ENCODE results near the gene PAGE2B. TPM values are rescaled to one million over a fixed set of nuclear protein-coding genes. Genes with fewer than 3 reads are reported as not detected.

PAGE2B gene
- total RNA-seq, 2 donors from 2014 or later = not detected

- Histone ChIP-seq H3K9me3 (ENCODE audit: control insufficient read depth, low read length) (peaks cover 5% of the 10 kb centered on the region), H3K4me1 (ENCODE audit: control insufficient read depth, insufficient read depth, low read length) (no peaks in the 10 kb centered on the region), H3K36me3 (ENCODE audit: control insufficient read depth, insufficient read depth, low read length) (no peaks in the 10 kb centered on the region), H3K27ac (ENCODE audit: low read depth, low read length) (no peak within 1 kb of the TSS), H3K27me3 (ENCODE audit: control insufficient read depth, insufficient read depth, low read length, poor library complexity, severe bottlenecking) (no peaks in the 10 kb centered on the region), H3K9ac (ENCODE audit: extremely low read depth, low read length, poor library complexity, severe bottlenecking) (no peak within 1 kb of the TSS), H3K4me3 (ENCODE audit: low read length) (no peak within 1 kb of the TSS)
- DNase-seq = no peak
- H3K9me3 Mint-ChIP-seq = peaks cover 57% of the 10 kb centered on the region
- H3K27me3 Mint-ChIP-seq (ENCODE audit: insufficient read depth) = no peaks in the 10 kb centered on the region
- H3K27ac Mint-ChIP-seq = no peak within 1 kb of the TSS
- 91% methylated on average over 30 of the region's 30 CpGs; no CpG with 5 or more reads in 1 of the 2 experiments for WGBS, 2 experiments (ENCODE audit: insufficient coverage in 1 of 2, insufficient read length in 1 of 2)
- H3K36me3 Mint-ChIP-seq (ENCODE audit: low read depth) = no peaks in the 10 kb centered on the region
- TF ChIP-seq CTCF (conservative IDR thresholded peaks at IDR 0.05) = no peak
- H3K4me3 Mint-ChIP-seq = no peak within 1 kb of the TSS
- no peaks in the 10 kb centered on the region for H3K4me1 Mint-ChIP-seq
These were observed 14.1 kb downstream of the PAGE2B start, which contains the start of gene PAGE2 for GRCh38 chrX:55088795-55089489. Gene PAGE2, plus strand, starts transcription at chrX:55089018. Its CDS starts 1,003 bp downstream, at chrX:55090021.

GRCh38 chrX:55098691-55099090 lies 23.9 kb downstream of the PAGE2B start:
- 62 to 94% methylated on average over 2 of the region's 2 CpGs for WGBS, 2 experiments (ENCODE audit: insufficient coverage in 1 of 2, insufficient read length in 1 of 2)
- no peaks in the 10 kb centered on the region for H3K27me3 Mint-ChIP-seq (ENCODE audit: insufficient read depth)
- Histone ChIP-seq H3K27me3 (ENCODE audit: control insufficient read depth, insufficient read depth, low read length, poor library complexity, severe bottlenecking) (no peaks in the 10 kb centered on the region), H3K36me3 (ENCODE audit: control insufficient read depth, insufficient read depth, low read length) (no peaks in the 10 kb centered on the region), H3K9me3 (ENCODE audit: control insufficient read depth, low read length) (no peaks in the 10 kb centered on the region), H3K27ac (ENCODE audit: low read depth, low read length) (no peak overlapping the region), H3K4me3 (ENCODE audit: low read length) (no peak overlapping the region), H3K4me1 (ENCODE audit: control insufficient read depth, insufficient read depth, low read length) (no peaks in the 10 kb centered on the region), H3K9ac (ENCODE audit: extremely low read depth, low read length, poor library complexity, severe bottlenecking) (no peak overlapping the region)
- H3K4me3 Mint-ChIP-seq = no peak overlapping the region
- no peaks in the 10 kb centered on the region for H3K36me3 Mint-ChIP-seq (ENCODE audit: low read depth)
- H3K9me3 Mint-ChIP-seq = peaks cover 23% of the 10 kb centered on the region
- H3K4me1 Mint-ChIP-seq = peaks cover 9% of the 10 kb centered on the region
- no peak overlapping the region for H3K27ac Mint-ChIP-seq
- no peak for TF ChIP-seq CTCF (conservative IDR thresholded peaks at IDR 0.05)
- no peak for DNase-seq

- Histone ChIP-seq H3K4me1 (ENCODE audit: control insufficient read depth, insufficient read depth, low read length) (no peaks in the 10 kb centered on the region), H3K27ac (ENCODE audit: low read depth, low read length) (no peak overlapping the region), H3K36me3 (ENCODE audit: control insufficient read depth, insufficient read depth, low read length) (no peaks in the 10 kb centered on the region), H3K9me3 (ENCODE audit: control insufficient read depth, low read length) (no peaks in the 10 kb centered on the region), H3K9ac (ENCODE audit: extremely low read depth, low read length, poor library complexity, severe bottlenecking) (no peak overlapping the region), H3K4me3 (ENCODE audit: low read length) (no peak overlapping the region), H3K27me3 (ENCODE audit: control insufficient read depth, insufficient read depth, low read length, poor library complexity, severe bottlenecking) (no peaks in the 10 kb centered on the region)
- Mint-ChIP-seq H3K27ac (no peak overlapping the region), H3K9me3 (peaks cover 23% of the 10 kb centered on the region), H3K4me3 (no peak overlapping the region), H3K27me3 (ENCODE audit: insufficient read depth) (no peaks in the 10 kb centered on the region), H3K36me3 (ENCODE audit: low read depth) (no peaks in the 10 kb centered on the region), H3K4me1 (peaks cover 9% of the 10 kb centered on the region)
- DNase-seq = no peak
- WGBS, 2 experiments (ENCODE audit: insufficient coverage in 1 of 2, insufficient read length in 1 of 2) = 100% methylated on average over 1 of the region's 1 CpG; no CpG with 5 or more reads in 1 of the 2 experiments
- TF ChIP-seq CTCF (conservative IDR thresholded peaks at IDR 0.05) = no peak
These were observed 24.3 kb downstream of the PAGE2B start for GRCh38 chrX:55099162-55099561.
